Measurements from ENCODE around the gene TKFC. TPM values are rescaled to one million over a fixed set of nuclear protein-coding genes. Genes with fewer than 3 reads are reported as not detected.

TKFC gene
- total RNA-seq, 1 experiment from 2014 or later: 168 TPM

GRCh38 chr11:61340979-61341378, 8.0 kb downstream of the TKFC start:
- Histone ChIP-seq H3F3A (ENCODE audit: insufficient read depth, low read depth) (peaks cover 1% of the 10 kb centered on the region), H3K9me2 (ENCODE audit: insufficient read depth) (no peaks in the 10 kb centered on the region), H3K4me1 (replicated peaks; ENCODE audit: insufficient read depth) (peaks cover 2% of the 10 kb centered on the region; the same call in 1 of the 2 replicates), H2AFZ (no peak overlapping the region), H3K4me3 (no peak overlapping the region), H3K27me3 (ENCODE audit: insufficient read depth, low read depth) (no peaks in the 10 kb centered on the region), H3K4me2 (no peak overlapping the region), H3K27ac (no peak overlapping the region), H3K79me2 (ENCODE audit: low read depth) (no peaks in the 10 kb centered on the region), H4K20me1 (ENCODE audit: insufficient read depth) (no peaks in the 10 kb centered on the region), H3K36me3 (ENCODE audit: low read depth) (no peaks in the 10 kb centered on the region), H3K9me3 (ENCODE audit: insufficient read depth, low read depth) (no peaks in the 10 kb centered on the region)
- CTCF ChIA-PET: no interaction called here
- no peak for DNase-seq
- POLR2A ChIA-PET (ENCODE audit: unreplicated experiment): no interaction called here
- TF ChIP-seq CTCF (conservative IDR thresholded peaks at IDR 0.05) (no peak), EZH2 (IDR thresholded peaks at IDR 0.05; ENCODE audit: low read depth) (no peak)
- BruUV-seq (replicated peaks): no TSS peak
- intact Hi-C loops (cut with micrococcal nuclease; ENCODE audit: unreplicated experiment): no loop called here

GRCh38 chr11:61341706-61342105, 8.7 kb downstream of the TKFC start:
- DNase-seq: no peak
- H3K36me3 ChIP-seq (ENCODE audit: low read depth): no peaks in the 10 kb centered on the region
- H2AFZ ChIP-seq: no peak overlapping the region
- H3K27me3 ChIP-seq (ENCODE audit: insufficient read depth, low read depth): no peaks in the 10 kb centered on the region
- intact Hi-C loops (cut with micrococcal nuclease; ENCODE audit: unreplicated experiment): no loop called here
- H3K4me1 ChIP-seq (replicated peaks; ENCODE audit: insufficient read depth): no peaks in the 10 kb centered on the region
- no peaks in the 10 kb centered on the region for H3K9me3 ChIP-seq (ENCODE audit: insufficient read depth, low read depth)
- ChIA-PET CTCF (interaction anchor here (0.6 to 1.0 kb wide), 2 partner anchors 41 to 42 kb away, joined by 3 to 7 read pairs; no protein-coding TSS in a partner anchor), POLR2A (ENCODE audit: unreplicated experiment) (interaction anchor here (0.6 kb wide), 1 partner anchor 474 kb away, joined by 5 read pairs; no protein-coding TSS in a partner anchor)
- H3K27ac ChIP-seq: no peak overlapping the region
- no TSS peak for BruUV-seq (replicated peaks)
- no peak overlapping the region for H3K4me3 ChIP-seq
- no peaks in the 10 kb centered on the region for H3K79me2 ChIP-seq (ENCODE audit: low read depth)
- no peaks in the 10 kb centered on the region for H3K9me2 ChIP-seq (ENCODE audit: insufficient read depth)
- H3K4me2 ChIP-seq: no peak overlapping the region
- no peaks in the 10 kb centered on the region for H3F3A ChIP-seq (ENCODE audit: insufficient read depth, low read depth)
- TF ChIP-seq CTCF (conservative IDR thresholded peaks at IDR 0.05) (no peak), EZH2 (IDR thresholded peaks at IDR 0.05; ENCODE audit: low read depth) (no peak)
- no peaks in the 10 kb centered on the region for H4K20me1 ChIP-seq (ENCODE audit: insufficient read depth)

GRCh38 chr11:61342207-61342803, 9.3 kb downstream of the TKFC start:
- Histone ChIP-seq H4K20me1 (ENCODE audit: insufficient read depth) (no peaks in the 10 kb centered on the region), H3K79me2 (ENCODE audit: low read depth) (no peaks in the 10 kb centered on the region), H3F3A (ENCODE audit: insufficient read depth, low read depth) (no peaks in the 10 kb centered on the region), H2AFZ (no peak overlapping the region), H3K9me3 (ENCODE audit: insufficient read depth, low read depth) (no peaks in the 10 kb centered on the region), H3K4me2 (no peak overlapping the region), H3K27me3 (ENCODE audit: insufficient read depth, low read depth) (no peaks in the 10 kb centered on the region), H3K4me3 (no peak overlapping the region), H3K36me3 (ENCODE audit: low read depth) (no peaks in the 10 kb centered on the region), H3K9me2 (ENCODE audit: insufficient read depth) (no peaks in the 10 kb centered on the region), H3K27ac (no peak overlapping the region), H3K4me1 (replicated peaks; ENCODE audit: insufficient read depth) (no peaks in the 10 kb centered on the region)
- TF ChIP-seq CTCF (conservative IDR thresholded peaks at IDR 0.05) (no peak), EZH2 (IDR thresholded peaks at IDR 0.05; ENCODE audit: low read depth) (no peak)
- CTCF ChIA-PET: interaction anchor here (1.0 kb wide), 1 partner anchor 40 kb away, joined by 3 read pairs; no protein-coding TSS in a partner anchor
- no peak for DNase-seq
- intact Hi-C loops (cut with micrococcal nuclease; ENCODE audit: unreplicated experiment): no loop called here
- BruUV-seq (replicated peaks): no TSS peak
- POLR2A ChIA-PET (ENCODE audit: unreplicated experiment): interaction anchor here (0.6 kb wide), 1 partner anchor 473 kb away, joined by 5 read pairs; no protein-coding TSS in a partner anchor

Data from PC-9 (cell line).